ENCODE data around the gene RUBCN.
"Not testable (repeated sequence)": the region's sequence is repeated elsewhere in the genome, so short reads cannot be mapped to it uniquely, and the experiment has no call there.

DNA sequence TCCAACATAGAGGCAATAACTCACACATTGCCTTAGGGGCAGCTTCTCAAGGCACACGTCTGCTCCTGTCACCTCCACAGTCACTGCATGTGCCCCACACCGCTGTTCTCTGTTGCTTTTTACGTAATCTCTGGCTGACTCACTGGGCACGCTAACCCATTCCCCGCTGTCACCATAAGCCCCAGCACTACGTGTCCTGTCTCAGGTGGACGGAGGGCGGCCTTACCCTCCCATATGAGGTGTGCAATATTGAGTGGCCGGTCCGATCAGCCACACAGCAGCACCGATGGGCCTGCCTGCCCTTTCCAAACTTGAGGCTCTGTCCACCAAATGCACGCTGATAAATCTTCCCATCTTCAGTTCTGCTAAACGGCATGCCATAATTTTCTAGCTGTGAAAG, 115.2 kb downstream of the RUBCN start:
- TF ChIP-seq CTCF (IDR thresholded peaks at IDR 0.05); ZFX (IDR thresholded peaks at IDR 0.05; ENCODE audit: borderline replicate concordance): not testable (repeated sequence)
